Bronchial epithelial cell (primary cell): ENCODE measurements around the gene CCDC86. TPM values are rescaled to one million over a fixed set of nuclear protein-coding genes. Genes with fewer than 3 reads are reported as not detected.

Experiments
- DNase-seq: peaks from one replicate; pipeline ENCODE4 v3.0.0-alpha.2; 2010; ENCODE audit warnings: low read depth
- FAIRE-seq: peaks from 2 replicates; lab custom pipeline; 2011; peaks lifted over from hg19 to GRCh38; lab: Jason Lieb, UNC
- H3K27me3 ChIP-seq: 2 replicates; pipeline ENCODE4 v1.5.1; 2011; ENCODE audit warnings: low read length; ENCODE audit not compliant: control insufficient read depth, insufficient read depth
- H3K36me3 ChIP-seq: 2 replicates; pipeline ENCODE4 v1.5.1; 2011; ENCODE audit warnings: low read length; ENCODE audit not compliant: control insufficient read depth, insufficient read depth
- H3K4me3 ChIP-seq: 2 replicates; pipeline ENCODE4 v1.5.1; 2011; ENCODE audit warnings: mild to moderate bottlenecking, low read depth, low read length, control low read depth
- total RNA-seq: library from RNA; depleted of rRNA; stranded (reverse); fragments of >200 nt; gene quantifications from 2 replicates; pipeline ENCODE4 v1.2.1, GENCODE V29; 2014
- TF ChIP-seq, protein P1 (sequence below): IDR thresholded peaks from 2 replicates; pipeline ENCODE4 v1.5.1; 2011; ENCODE audit warnings: mild to moderate bottlenecking, moderate library complexity, low read length, control low read depth, inconsistent platforms; ENCODE audit not compliant: insufficient read depth, severe bottlenecking

CCDC86 gene
- total RNA-seq, 1 donor from 2014 or later = 7.4 TPM

DNA sequence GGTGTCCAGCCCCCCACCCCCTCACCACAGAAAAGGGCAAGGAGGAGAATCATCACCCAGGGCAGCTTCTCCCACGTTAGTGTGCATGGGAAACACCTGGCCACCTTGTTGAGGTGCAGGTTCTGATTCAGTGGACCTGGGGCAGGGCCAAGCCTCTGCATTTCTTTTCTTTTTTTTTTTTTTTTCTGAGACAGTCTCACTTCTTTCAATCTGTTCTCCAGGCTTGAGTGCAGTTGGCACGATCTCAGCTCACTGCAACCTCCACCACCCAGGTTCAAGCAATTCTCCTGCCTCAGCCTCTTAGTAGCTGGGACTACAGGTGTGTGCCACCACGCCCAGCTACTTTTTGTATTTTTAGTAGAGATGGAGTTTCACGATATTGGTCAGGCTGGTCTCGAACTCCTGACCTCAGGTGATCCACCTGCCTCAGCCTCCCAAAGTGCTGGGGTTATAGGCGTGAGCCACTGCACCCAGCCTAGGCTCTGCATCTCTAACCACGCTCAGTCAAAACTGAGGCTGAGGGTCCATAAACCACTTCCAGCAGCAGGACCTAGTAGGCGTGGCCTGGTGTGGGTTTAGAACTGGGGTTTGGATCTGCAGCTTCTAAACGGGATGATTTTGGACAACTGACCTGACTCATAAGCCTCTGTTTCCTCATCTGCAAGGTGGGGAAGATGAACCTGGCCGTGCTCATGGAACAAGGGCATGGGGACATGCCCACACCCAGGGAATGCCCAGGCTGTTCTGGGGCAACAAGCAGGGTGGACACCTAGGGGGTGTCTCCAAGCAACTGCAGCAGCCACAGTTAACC, 26.2 kb downstream of the CCDC86 start:
- no peak for FAIRE-seq
- H3K36me3 ChIP-seq = no peaks in the 10 kb centered on the region
- TF ChIP-seq, protein P1, sequence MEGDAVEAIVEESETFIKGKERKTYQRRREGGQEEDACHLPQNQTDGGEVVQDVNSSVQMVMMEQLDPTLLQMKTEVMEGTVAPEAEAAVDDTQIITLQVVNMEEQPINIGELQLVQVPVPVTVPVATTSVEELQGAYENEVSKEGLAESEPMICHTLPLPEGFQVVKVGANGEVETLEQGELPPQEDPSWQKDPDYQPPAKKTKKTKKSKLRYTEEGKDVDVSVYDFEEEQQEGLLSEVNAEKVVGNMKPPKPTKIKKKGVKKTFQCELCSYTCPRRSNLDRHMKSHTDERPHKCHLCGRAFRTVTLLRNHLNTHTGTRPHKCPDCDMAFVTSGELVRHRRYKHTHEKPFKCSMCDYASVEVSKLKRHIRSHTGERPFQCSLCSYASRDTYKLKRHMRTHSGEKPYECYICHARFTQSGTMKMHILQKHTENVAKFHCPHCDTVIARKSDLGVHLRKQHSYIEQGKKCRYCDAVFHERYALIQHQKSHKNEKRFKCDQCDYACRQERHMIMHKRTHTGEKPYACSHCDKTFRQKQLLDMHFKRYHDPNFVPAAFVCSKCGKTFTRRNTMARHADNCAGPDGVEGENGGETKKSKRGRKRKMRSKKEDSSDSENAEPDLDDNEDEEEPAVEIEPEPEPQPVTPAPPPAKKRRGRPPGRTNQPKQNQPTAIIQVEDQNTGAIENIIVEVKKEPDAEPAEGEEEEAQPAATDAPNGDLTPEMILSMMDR = no peak
- no peak overlapping the region for H3K4me3 ChIP-seq
- DNase-seq = no peak
- no peaks in the 10 kb centered on the region for H3K27me3 ChIP-seq

DNA sequence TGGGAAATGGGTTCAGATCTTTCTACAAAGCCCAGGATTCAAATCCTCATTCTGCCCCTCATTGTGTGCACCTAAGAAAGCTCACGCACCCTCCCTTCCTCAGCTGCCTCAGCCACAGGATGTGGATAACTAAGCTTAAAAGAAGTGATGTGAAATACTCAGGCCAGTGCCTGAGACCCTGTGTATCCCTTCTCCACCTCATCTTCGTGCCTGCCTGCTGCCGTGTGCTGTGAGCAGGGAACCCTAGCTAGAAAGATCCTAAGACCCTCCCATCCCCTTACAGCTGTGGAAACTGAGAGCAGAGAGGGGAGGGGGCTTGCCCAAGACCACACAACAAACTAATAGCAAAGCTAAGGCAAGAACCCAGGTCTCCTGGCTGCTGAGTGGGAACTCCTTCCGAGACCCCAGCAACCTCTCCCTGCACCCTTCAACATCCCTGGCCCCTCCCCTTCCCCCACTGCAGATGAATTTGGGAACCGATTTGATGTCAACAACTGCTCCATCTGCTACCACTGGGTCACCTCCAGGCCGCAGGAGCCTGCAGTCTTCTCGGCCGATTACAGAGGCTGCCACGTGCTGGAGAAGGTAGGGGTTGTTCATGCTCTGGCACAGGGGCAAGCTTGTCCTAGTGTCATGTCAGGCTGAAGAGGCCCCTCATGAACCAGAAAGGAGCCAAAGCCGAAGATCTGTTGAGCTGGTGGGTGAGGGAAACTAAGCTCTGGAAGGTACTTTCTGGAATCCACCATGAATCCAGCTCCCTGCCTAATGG, 27.0 kb downstream of the CCDC86 start:
- H3K4me3 ChIP-seq = no peak overlapping the region
- TF ChIP-seq, protein P1 = no peak
- no peaks in the 10 kb centered on the region for H3K36me3 ChIP-seq
- FAIRE-seq = no peak
- no peak for DNase-seq
- H3K27me3 ChIP-seq = no peaks in the 10 kb centered on the region

DNA sequence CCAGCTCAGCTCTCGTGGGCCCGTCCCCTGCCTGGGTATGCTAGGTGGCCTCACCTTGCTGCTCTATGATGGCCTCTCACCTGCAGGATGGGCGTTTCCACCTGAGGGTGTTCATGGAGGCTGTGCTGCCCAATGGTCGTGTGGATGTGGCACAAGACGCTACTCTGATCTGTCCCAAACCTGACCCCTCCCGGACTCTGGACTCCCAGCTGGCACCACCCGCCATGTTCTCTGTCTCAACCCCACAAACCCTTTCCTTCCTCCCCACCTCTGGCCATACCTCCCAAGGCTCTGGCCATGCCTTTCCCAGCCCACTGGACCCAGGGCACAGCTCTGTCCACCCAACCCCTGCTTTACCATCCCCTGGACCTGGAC, 27.5 kb downstream of the CCDC86 start:
- H3K27me3 ChIP-seq = no peaks in the 10 kb centered on the region
- no peaks in the 10 kb centered on the region for H3K36me3 ChIP-seq
- no peak overlapping the region for H3K4me3 ChIP-seq
- TF ChIP-seq, protein P1 = no peak
- DNase-seq (no peak), FAIRE-seq (no peak)

DNA sequence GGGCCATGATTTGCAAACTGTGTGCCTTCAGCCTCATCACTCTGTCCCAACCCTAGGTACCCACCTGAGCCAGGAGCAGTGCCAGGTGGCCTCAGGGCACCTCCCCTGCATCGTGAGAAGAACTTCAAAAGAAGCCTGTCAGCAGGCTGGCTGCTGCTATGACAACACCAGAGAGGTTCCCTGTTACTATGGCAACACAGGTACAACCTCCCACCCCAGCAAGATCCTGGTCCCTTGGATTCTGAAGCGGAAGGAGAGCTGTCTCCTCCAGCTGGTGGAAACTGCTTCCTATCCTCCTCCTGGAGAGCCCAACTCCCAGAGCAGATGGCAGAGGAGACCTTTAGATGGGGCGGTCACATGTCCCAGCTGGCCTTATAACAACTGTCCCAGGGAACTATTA, 28.4 kb downstream of the CCDC86 start:
- DNase-seq (no peak), FAIRE-seq (peak; percentile 40)
- Histone ChIP-seq H3K36me3 (no peaks in the 10 kb centered on the region), H3K4me3 (no peak overlapping the region), H3K27me3 (no peaks in the 10 kb centered on the region)
- TF ChIP-seq, protein P1 = no peak

DNA sequence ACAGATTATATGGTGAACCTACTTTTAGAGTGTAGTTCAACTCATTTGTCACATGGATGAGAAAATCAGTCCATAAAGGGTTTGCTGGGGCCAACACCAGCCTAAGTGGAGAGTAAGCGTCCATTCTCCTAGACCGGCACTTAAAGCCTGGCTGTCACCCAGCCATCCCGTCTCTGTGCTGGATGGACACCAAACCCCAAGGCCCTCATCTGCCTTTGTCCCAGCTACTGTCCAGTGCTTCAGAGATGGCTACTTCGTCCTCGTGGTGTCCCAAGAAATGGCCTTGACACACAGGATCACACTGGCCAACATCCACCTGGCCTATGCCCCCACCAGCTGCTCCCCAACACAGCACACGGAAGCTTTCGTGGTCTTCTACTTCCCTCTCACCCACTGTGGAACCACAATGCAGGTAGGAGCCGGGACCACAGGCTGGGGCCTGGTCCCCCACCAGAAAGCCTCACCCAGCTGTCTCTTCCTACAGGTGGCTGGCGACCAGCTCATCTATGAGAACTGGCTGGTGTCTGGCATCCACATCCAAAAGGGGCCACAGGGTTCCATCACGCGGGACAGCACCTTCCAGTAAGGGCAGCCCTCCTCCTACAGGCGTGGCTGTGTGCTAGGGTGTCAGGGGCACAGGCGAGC, 28.9 kb downstream of the CCDC86 start:
- FAIRE-seq (peak; percentile 23), DNase-seq (no peak)
- H3K36me3 ChIP-seq = no peaks in the 10 kb centered on the region
- TF ChIP-seq, protein P1 = no peak
- H3K27me3 ChIP-seq = no peaks in the 10 kb centered on the region
- H3K4me3 ChIP-seq = no peak overlapping the region
